GM19467 (cell line): Measurements from ENCODE around the gene CHRNB2.
A peak's percentile ranks its signal among the peaks of the same experiment; 100 is the strongest.

Experiments used
- ATAC-seq: cut with Tn5 transposase; IDR thresholded peaks from one replicate; pipeline ENCODE4 v1.9.1; 2021; ENCODE audit warnings: mild to moderate bottlenecking, moderate library complexity; ENCODE audit not compliant: unreplicated experiment

The CHRNB2 gene

DNA sequence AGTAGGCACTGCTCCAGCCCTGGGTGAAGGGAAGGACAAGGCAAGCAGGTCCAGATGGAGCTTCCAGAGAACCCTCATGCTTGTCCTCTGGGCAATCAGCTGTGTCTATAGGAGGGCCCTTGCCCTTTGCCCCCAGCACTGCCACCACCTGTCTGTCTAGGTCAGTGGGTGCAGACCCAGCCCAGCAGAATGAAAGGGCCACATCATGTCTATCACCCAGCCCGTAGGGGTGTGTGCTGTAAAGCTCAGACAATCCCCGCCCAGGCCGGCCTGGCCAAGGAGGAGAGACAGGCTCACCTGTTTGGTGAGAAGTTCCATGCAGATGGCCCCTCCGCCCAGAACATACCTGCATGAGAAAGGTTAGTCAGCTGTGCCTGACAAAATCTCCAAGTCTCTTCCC lies 16.1 kb upstream of the CHRNB2 start:
- no peak for ATAC-seq

DNA sequence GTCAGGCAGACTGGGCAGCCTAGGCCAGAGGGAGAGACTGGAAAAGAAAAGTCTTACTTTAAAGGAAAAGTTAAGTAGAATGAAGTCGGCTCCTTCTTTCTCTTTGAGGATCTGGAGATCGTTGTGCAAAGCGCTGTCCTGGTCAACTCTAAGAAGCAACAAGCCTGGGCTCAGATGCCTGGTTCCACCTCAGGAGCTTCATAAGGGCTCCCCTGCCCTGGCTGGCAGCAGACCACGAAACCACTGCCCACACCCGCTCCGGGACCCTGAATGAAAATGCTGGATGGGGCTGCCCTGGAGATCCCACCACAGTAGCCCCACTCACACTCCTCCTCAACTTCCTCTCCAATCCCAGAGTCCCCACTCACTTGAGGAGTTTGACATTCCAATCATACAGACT lies 15.5 kb upstream of the CHRNB2 start:
- ATAC-seq = no peak

DNA sequence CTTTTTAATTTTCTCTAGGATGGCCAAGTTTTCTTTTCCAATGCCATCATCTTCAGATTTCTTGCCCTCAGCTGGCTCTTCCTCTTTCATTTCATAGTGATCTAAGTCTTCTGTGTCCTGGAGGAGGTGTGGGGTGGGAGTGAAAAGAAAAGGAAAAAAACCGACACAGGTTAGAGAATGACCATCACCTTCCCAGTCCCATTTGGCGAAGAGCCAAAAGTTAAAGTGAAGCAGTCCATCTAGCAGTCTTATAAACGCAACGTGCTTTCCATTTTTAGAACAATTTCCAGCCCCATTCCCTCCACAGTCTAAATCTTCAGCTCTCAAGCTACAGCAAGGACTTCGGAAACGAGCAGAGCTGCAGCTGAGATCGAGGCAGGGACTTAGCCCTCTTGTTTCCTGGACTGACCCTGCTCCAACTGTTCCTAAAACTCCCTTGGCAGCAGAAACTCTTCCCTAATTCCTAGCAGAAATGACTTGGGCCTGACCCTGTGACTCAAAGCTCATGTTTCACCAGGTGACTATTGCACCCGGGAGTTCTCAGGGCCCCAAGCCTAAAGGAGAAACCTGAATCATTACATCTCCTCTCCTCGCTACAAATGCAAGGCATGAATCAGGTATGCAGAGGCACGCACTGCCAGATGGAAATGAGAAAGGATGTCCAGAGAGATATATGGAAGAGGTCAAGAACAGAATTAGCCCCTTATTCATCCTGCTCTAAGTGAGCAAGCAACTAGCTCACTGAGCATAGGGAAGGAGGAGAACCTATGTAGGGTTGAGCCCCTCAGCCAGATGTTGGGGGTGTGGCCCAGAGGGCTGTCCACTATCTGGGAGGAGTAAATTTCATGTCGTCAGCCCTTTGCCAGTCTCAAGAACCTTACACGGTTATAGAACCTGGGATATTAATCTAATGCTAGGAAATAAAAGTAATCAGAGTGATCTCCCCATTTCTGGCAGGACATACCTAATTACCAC lies 14.2 kb upstream of the CHRNB2 start:
- ATAC-seq = no peak

DNA sequence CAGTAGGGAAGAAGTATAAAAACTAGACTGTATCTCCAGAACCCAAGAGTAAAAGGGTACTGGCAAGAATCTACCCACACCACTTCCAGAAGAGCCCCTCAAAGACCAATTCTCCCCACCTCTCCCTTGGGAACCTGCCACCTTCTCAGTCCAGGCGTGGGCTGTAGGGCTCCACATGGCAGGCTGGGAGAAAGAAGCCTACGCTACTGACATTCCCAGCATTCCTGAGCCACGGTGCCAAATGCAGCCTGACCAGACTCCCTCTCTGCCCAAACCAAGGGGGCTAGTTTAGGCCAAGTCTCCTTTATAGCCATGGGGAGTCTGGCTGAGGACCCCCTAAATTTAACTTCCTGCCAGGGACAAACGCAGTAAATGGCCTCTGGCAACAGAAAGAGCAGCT lies 11.2 kb upstream of the CHRNB2 start:
- no peak for ATAC-seq

- ATAC-seq = no peak
Observed at GRCh38 chr1:154557248-154557938, 10.2 kb upstream of the CHRNB2 start.

DNA sequence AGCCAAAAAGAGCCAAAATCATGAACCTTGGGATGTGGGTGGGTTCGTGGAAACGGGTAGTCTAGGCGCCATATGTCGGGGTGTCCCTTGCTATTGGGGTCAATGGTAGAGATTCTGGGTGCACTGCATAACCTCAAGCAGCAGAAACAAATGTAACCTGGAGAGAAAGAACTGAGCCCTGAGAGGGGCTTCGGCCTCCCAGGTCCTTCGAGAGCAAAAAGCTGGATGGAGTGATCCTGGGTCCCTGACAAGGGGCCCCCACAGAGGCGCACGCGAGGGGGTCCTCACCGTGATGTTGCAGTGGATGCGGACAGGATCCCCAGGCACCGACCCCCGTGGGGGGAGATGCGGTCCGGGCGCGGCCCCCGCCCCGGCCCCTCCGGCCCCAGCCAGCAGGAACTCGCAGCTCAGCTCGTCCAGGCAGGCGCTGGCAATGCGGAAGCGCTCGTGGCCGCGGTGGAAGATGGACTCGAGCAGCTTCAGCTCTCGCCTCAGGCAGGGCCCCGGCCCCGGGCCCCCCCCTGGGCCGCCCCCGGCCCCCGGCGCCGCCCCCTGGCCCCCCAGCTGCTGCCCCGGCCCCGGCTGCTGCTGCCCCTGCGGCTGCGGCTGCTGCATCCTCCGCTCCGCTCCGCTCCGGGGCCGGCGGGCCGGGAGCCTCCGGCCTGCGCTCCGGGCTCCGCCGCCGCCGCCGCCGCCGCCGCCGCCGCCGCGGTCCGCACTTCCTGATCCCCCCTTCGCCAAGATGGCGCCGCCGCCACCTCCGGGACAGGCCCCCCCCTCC lies 9.4 kb upstream of the CHRNB2 start, which contains the start of gene UBE2Q1:
TSS of gene UBE2Q1 (minus strand) at position 724 of the 781 bp plus-strand sequence. CDS start at position 615, 109 bp downstream.
- peak; percentile 21 for ATAC-seq

DNA sequence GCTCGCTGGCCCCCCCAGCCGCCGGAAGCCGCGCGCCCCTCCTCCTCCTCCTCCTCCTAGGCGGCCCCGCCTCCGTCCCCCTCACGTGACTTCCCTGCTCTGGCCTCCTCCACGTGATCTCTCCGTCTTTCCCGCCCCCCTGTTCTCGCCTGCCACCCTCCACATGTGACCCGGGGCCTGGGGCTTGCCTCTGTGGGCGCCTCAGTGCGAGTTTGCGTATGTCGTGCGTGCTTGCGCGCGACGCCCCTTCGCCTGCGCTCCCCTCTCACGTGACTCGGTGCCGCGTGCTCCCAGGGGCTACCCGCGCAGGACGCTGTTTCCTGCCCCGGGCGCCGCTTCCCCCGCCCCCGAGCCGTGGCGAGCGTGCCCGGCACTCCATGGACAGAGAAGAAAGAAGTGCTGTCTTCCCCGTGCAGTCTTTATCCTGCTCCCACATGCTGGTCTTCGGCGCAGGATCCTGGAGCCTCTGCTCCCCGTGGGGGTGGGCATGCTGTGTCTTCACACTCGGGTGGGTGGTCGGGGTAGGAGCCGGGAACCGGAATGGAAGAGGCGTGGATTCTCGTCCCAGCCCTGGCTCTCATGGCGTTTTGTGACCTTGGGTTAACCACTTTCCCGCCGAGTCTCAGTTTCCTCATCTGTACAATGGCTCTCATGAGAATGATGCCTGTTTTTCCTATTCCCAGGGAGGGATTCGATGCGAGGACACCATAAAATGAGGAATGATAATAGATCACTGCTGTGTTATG lies 8.7 kb upstream of the CHRNB2 start:
- ATAC-seq = peak; percentile 78

- ATAC-seq = peak; percentile 40
Observed at GRCh38 chr1:154559466-154560044, 8.0 kb upstream of the CHRNB2 start.

DNA sequence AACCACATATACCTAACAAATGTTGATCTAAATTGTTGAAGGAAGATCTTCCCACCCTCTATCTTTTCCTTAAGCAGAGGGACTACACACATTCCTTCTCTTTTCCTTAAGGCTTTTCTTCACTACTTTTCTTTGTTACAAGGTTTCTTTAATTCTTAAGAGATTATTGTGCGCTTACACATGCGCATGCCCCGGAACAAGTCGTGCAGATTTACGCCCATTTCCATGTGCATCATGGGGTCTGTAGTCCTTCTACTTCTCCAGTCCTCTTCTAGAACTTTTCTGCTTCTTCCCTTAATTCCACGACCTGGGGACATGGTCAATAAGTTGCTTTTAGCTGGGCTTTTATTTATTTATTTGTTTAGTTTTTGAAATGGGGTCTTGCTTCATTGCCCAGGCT lies 1.7 kb upstream of the CHRNB2 start:
- ATAC-seq = no peak

GRCh38 chr1:154568157-154568815 lies 708 bp downstream of the CHRNB2 start:
- ATAC-seq = no peak

- ATAC-seq = no peak
Observed at GRCh38 chr1:154571244-154571963, 3.8 kb downstream of the CHRNB2 start.

- ATAC-seq = no peak
Observed at GRCh38 chr1:154571964-154572288, 4.3 kb downstream of the CHRNB2 start.

GRCh38 chr1:154572468-154573167 lies 5.0 kb downstream of the CHRNB2 start:
- ATAC-seq = no peak

- no peak for ATAC-seq
Observed at GRCh38 chr1:154573168-154573510, 5.6 kb downstream of the CHRNB2 start.

- no peak for ATAC-seq
Observed at GRCh38 chr1:154574716-154575115, 7.1 kb downstream of the CHRNB2 start.

DNA sequence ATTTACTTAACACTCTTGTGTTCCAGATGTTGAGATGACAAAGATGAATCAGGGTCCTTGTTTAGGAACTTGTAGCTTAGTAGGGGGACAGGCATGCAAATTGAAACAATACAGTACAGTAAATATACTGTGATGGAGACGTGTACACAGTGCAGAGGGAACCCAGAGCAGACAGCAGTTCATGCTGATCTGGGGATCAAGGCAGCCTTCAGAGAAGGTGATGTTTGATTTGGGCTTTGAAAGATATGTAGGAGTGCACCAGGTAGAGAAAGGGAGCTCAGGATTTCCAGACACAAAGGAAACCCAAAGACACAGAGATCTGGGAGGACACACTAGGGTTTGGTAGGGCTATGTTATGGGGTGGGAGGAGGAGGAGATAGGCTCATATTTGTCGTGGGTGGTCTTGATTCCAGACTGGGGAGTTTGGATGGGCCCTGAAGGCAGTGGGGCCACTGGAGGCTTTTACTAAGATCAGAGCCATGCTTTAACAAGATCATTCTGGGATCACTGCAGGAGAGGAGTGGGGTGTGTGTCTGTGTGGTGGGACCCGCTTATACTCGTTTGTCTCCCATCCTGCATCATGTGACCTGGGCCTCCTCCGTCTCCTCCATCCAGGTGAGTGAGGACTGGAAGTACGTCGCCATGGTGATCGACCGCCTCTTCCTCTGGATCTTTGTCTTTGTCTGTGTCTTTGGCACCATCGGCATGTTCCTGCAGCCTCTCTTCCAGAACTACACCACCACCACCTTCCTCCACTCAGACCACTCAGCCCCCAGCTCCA lies 7.8 kb downstream of the CHRNB2 start:
- no peak for ATAC-seq

GRCh38 chr1:154575951-154576566 lies 8.5 kb downstream of the CHRNB2 start:
- no peak for ATAC-seq
